BJ (cell line): Measurements from ENCODE around the gene SHMT2. TPM values are rescaled to one million over a fixed set of nuclear protein-coding genes. Genes with fewer than 3 reads are reported as not detected.

Experiments used
- CTCF ChIA-PET: fragments of 350-600 bp; formaldehyde crosslinking; extraction: SDS; loops from one replicate; lab custom pipeline; 2021; ENCODE audit warnings: antibody characterized with exemption, inconsistent platforms; lab: Yijun Ruan, JAX
- POLR2A ChIA-PET: fragments of 300-600 bp; sonication (Branson Sonifier 250); formaldehyde crosslinking; extraction: SDS; loops from one replicate; lab custom pipeline; 2021; ENCODE audit warnings: antibody characterized with exemption; lab: Charles Lee
- DNase-seq: peaks from one replicate; pipeline ENCODE4 v3.0.0-alpha.2; 2011; ENCODE audit warnings: low read depth
- H3K27me3 ChIP-seq: 2 replicates; pipeline ENCODE4 v1.6.0; 2011; ENCODE audit warnings: low read length; ENCODE audit not compliant: control insufficient read depth, insufficient read depth
- H3K36me3 ChIP-seq: 2 replicates; pipeline ENCODE4 v1.5.1; 2011; ENCODE audit warnings: low read length; ENCODE audit not compliant: control insufficient read depth, insufficient read depth
- H3K4me3 ChIP-seq: 2 replicates; pipeline ENCODE4 v1.5.1; 2011; ENCODE audit warnings: low read depth, mild to moderate bottlenecking, control low read depth, low read length
- polyA plus RNA-seq: library from polyadenylated mRNA; depleted of rRNA; stranded (reverse); fragments of >200 nt; gene quantifications from 2 replicates; pipeline ENCODE4 v1.2.3, GENCODE V29; 2011
- TF ChIP-seq, protein P1 (sequence below): IDR thresholded peaks from 2 replicates; pipeline ENCODE4 v1.5.1; 2011; ENCODE audit warnings: low read depth, mild to moderate bottlenecking, control low read depth, inconsistent platforms, low read length, moderate library complexity; ENCODE audit not compliant: insufficient read depth

The SHMT2 gene
- polyA plus RNA-seq, 1 experiment: 550 TPM

DNA sequence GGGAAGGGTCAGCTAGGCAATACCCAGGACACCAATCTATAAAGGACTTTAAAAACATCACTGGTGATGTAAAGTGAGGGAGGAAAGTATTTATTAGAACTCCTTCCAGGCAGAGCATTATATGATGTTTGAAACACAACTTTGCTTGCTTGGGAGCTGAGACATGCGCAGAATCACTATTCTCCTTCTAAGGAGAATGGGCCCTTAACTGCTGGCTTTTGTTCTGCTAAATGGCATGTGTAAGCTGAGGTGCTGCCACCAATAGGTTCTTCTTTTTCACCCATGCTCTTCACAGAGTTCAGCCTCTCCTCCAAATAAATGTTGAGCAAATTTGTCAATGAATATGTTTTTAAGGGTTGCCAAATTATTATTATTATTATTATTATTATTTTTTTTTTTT lies 17.5 kb downstream of the SHMT2 start:
- H3K4me3 ChIP-seq: no peak overlapping the region
- H3K36me3 ChIP-seq: no peaks in the 10 kb centered on the region
- ChIA-PET POLR2A (no interaction called here), CTCF (interaction anchor here (0.7 to 14.1 kb wide), 2 partner anchors 9 to 34 kb away, joined by 3 to 334 read pairs; partner anchors contain the start of gene NXPH4)
- no peak for DNase-seq
- H3K27me3 ChIP-seq: no peaks in the 10 kb centered on the region
- TF ChIP-seq, protein P1, sequence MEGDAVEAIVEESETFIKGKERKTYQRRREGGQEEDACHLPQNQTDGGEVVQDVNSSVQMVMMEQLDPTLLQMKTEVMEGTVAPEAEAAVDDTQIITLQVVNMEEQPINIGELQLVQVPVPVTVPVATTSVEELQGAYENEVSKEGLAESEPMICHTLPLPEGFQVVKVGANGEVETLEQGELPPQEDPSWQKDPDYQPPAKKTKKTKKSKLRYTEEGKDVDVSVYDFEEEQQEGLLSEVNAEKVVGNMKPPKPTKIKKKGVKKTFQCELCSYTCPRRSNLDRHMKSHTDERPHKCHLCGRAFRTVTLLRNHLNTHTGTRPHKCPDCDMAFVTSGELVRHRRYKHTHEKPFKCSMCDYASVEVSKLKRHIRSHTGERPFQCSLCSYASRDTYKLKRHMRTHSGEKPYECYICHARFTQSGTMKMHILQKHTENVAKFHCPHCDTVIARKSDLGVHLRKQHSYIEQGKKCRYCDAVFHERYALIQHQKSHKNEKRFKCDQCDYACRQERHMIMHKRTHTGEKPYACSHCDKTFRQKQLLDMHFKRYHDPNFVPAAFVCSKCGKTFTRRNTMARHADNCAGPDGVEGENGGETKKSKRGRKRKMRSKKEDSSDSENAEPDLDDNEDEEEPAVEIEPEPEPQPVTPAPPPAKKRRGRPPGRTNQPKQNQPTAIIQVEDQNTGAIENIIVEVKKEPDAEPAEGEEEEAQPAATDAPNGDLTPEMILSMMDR: no peak

DNA sequence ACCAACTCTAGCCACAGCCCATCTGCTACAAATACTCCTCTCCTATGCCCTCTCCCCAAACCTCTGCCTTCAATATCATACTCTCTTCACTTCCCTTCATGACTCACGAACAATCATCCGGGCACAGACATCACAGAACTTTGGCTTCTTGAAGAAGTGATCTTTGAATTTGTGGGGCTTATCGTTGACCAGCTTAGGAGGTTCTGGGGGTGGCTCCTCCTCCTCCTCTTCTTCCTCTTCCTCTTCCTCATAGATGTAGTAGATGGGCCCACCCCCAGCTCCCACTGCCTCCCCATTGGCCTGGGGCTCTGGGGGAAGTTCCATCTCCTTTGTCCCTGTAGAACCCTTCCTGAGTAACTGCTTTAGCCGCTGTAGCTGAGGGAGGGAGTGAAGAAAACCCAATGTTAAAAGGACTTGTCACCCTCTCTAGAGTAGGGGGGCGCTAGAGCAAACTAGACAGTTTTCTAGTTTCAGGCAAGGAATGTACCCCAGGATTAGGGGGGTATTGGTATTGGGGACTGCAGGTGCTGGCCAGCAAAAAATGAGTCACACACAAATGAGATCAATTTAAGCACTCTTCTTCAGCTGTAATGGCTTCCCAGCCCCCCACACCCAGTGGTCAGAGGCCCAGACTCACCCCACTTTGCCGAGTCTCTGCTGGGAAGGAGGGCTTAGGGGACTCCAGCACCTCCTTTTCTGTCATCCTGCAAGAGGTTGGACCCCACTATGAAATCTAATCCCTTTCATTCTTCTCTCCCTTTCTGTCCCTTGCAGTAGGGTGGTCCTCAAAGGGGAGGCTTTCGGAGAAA lies 19.6 kb downstream of the SHMT2 start:
- Histone ChIP-seq H3K36me3 (no peaks in the 10 kb centered on the region), H3K27me3 (no peaks in the 10 kb centered on the region), H3K4me3 (no peak overlapping the region)
- DNase-seq: no peak
- TF ChIP-seq, protein P1: no peak
- ChIA-PET POLR2A (no interaction called here), CTCF (interaction anchor here (1.0 to 14.1 kb wide), 7 partner anchors 7 to 161 kb away, joined by 3 to 334 read pairs (median 6); partner anchors contain the start of genes NXPH4 and STAT6)

DNA sequence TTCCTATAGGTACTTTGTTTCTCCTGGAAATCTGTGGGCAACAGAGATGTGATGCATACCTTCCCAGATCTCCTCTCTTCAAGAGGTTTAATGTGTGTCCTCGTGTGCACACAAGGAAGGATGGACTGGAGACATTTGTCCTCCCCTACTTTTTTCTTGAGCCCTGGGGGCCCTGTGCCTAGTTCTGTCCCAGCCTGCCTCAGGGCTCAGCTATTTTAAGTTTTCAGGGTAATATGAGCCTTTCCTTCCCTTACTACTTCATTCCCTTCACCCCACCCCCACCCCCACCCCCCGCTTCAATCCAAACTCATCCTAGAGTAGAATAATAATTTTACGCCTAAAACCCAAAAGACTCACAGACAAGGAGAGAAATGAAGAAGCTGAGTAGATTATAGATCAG lies 21.0 kb downstream of the SHMT2 start:
- TF ChIP-seq, protein P1: no peak
- Histone ChIP-seq H3K27me3 (no peaks in the 10 kb centered on the region), H3K36me3 (no peaks in the 10 kb centered on the region; the same call in 1 of the 2 replicates), H3K4me3 (no peak overlapping the region)
- ChIA-PET CTCF (interaction anchor here (1.2 to 7.5 kb wide), 6 partner anchors 9 to 208 kb away, joined by 3 to 74 read pairs (median 8); no protein-coding TSS in a partner anchor), POLR2A (interaction anchor here (0.6 kb wide), 1 partner anchor 206 kb away, joined by 3 read pairs; no protein-coding TSS in a partner anchor)
- DNase-seq: no peak

DNA sequence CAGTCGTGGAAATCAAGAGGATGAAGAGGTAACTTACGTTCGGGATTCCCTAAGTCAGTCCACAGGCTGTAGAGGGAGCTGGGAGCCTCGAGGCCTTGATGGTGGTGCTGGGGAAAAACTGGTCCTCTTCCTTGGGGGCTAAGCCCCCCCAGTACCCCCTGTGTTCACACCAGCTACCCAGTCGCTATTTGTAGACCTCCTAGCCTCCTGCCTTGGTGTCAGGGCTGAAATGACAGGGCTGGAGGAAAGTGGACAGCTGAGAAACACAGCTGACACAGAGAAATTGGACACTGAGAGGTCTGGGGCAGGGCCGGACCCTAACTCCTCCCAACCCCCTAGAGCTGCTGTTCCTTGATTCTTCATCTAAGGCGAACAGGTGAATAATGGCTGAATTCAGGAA lies 21.4 kb downstream of the SHMT2 start, which contains the start of gene STAC3:
Gene STAC3 (minus strand): TSS at position 232 of the 400 bp plus-strand sequence. CDS start 1,551 bp downstream, outside the sequence.
- H3K36me3 ChIP-seq: peaks cover under 1% of the 10 kb centered on the region; the same call in 1 of the 2 replicates
- H3K4me3 ChIP-seq: no peak within 1 kb of the TSS
- POLR2A ChIA-PET: no interaction called here
- H3K27me3 ChIP-seq: no peaks in the 10 kb centered on the region
- CTCF ChIA-PET: interaction anchor here (0.6 to 7.5 kb wide), 7 partner anchors 9 to 207 kb away, joined by 3 to 74 read pairs (median 6); no protein-coding TSS in a partner anchor
- DNase-seq: no peak
- TF ChIP-seq, protein P1: no peak
